Metanephros (tissue), 2 donors: Measurements from ENCODE around the gene NLRP10. TPM values are rescaled to one million over a fixed set of nuclear protein-coding genes. Genes with fewer than 3 reads are reported as not detected.

Source experiments
- small RNA-seq: library from RNA; depleted of rRNA; stranded (forward); fragments of <200 nt; gene quantifications from one replicate; pipeline ENCODE3, GENCODE V24; 2014; ENCODE audit warnings: low replicate concordance
- total RNA-seq: library from RNA; depleted of rRNA; stranded (reverse); fragments of >200 nt; gene quantifications from one replicate; pipeline ENCODE4 v1.2.3, GENCODE V29; 2014

NLRP10 gene
- not detected for total RNA-seq

GRCh38 chr11:7965386-7965785, at the start of gene NLRP10:
Gene NLRP10 (minus strand): TSS chr11:7965447. CDS start chr11:7963495, 1,952 bp downstream.

GRCh38 chr11:7986768-7987559, 21.7 kb upstream of the NLRP10 start, which contains the start of gene EIF3F:
Gene EIF3F (plus strand): TSS chr11:7987337. CDS start chr11:7987353, 16 bp downstream.

GRCh38 chr11:7941608-7942007, 23.6 kb downstream of the NLRP10 start, which contains the start of gene OR10A3:
Gene OR10A3 (minus strand): TSS chr11:7941708. CDS start chr11:7939520, 2,188 bp downstream.

GRCh38 chr11:7931168-7931567, 34.1 kb downstream of the NLRP10 start, which contains the start of gene OR10A6:
Gene OR10A6 (minus strand): TSS chr11:7931268. CDS start chr11:7928662, 2,606 bp downstream.

Small RNAs within 50 kb of the gene (small RNA-seq; reads per million reads assigned to genes)
- gene COX6CP5: not detected

Other genes with a start within 250 kb of the NLRP10 start
- gene OR5P2, start 168.5 kb downstream of the NLRP10 start, total RNA-seq: 0.18 TPM
- gene OR5P3, start 134.6 kb downstream of the NLRP10 start, total RNA-seq: 0.35 TPM
- not detected for gene OR10A6, start 34.2 kb downstream of the NLRP10 start, total RNA-seq
- not detected for gene OR10A3, start 23.7 kb downstream of the NLRP10 start, total RNA-seq
- gene EIF3F, start 21.9 kb upstream of the NLRP10 start, total RNA-seq: 669 TPM
- gene TUB, start 115.8 kb upstream of the NLRP10 start, total RNA-seq: 20.4 TPM
- 11.2 TPM for gene RIC3, start 203.6 kb upstream of the NLRP10 start, total RNA-seq